A673 (cell line): ENCODE data around the gene BMP2K.

Experiments used
- CTCF ChIP-seq: fragments of 300-800, 200-600 bp; sonication (generic); conservative IDR thresholded peaks from 2 replicates; pipeline ENCODE4 v1.5.1; 2017; ENCODE audit warnings: low read depth, mild to moderate bottlenecking, antibody characterized with exemption, low read length, moderate library complexity, mixed read lengths
- EZH2 ChIP-seq: fragments of 200-600 bp; sonication (generic); IDR thresholded peaks from 2 replicates; pipeline ENCODE4 v1.6.1; 2017; ENCODE audit warnings: borderline replicate concordance, low read depth, mild to moderate bottlenecking, mixed read lengths, antibody characterized with exemption, low read length; ENCODE audit not compliant: poor library complexity, severe bottlenecking

GRCh38 chr4:78756776-78757175 is 19.4 kb upstream of the BMP2K start:
- TF ChIP-seq EZH2 (no peak), CTCF (no peak)
